Measurements from ENCODE around the gene ART4. TPM values are rescaled to one million over a fixed set of nuclear protein-coding genes. Genes with fewer than 3 reads are reported as not detected.

Gene ART4
- total RNA-seq, 1 experiment from 2014 or later = not detected

DNA sequence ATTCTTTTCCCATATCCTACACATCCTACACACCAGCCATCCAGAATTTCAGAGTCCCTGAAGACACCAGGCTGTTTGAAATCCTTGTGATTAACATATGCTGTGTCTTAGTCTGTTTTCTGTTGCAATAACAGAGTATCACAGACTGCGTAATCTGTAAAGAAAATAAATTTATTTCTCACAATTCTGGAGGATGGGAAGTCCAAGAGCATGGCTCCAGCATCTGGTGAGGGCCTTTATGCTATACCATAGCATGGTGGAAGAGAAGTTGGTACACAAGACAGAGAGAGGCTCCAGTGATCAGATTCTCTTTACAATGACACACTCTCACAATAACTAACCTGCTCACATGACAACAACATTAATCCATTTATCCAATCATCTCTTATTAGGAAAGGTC, 4.1 kb downstream of the ART4 start (continued):
- TF ChIP-seq STAT6 (CRISPR knock-in tag; conservative IDR thresholded peaks at IDR 0.05; ENCODE audit: low read depth) (no peak), IRF2 (CRISPR knock-in tag; IDR thresholded peaks at IDR 0.05; ENCODE audit: borderline replicate concordance, low read depth) (no peak), NR3C1 (CRISPR knock-in tag; conservative IDR thresholded peaks at IDR 0.05; ENCODE audit: low read depth) (no peak), ATF1 (CRISPR knock-in tag; IDR thresholded peaks at IDR 0.05) (no peak), ETV6 (CRISPR knock-in tag; IDR thresholded peaks at IDR 0.05) (no peak)

DNA sequence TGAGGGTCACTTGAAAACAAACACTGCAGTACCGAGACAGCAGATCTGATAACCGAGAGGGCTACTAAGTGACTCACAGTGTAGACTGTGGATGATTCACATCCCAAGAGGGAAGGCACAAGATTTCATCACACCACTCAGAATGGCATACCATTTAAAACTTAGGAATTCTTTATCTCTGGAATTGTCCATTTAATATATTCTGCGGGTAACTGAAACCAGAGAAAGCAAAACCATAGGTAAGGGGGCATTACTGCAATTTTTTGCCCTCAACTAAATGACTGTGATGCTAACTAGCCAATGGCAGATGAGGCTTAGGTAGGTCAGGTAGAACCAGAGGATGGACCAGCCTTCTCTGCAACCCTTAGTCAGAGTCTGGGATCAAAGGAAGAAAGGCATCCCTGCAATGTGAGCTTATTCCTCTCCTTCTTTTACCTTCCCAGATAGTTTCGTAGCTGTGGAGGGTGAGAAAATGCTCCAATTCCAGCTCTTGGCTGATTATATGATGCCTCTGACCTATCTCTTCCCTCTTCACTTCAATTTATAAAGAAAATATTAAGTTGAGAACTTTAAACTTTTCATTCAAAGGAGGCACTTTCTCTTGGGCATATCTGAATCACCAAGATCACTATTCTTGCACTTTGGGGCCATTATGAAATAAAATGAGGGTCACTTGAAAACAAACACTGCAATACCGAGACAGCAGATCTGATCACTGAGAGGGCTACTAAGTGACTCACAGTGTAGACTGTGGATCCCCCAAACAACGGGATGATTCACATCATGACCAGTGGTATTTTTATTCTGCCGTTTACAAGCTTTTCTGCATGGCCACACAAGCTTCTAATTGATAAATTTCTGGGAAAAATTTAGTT, 6.8 kb downstream of the ART4 start:
- Mint-ChIP-seq H3K4me1 (peaks cover 5% of the 10 kb centered on the region), H3K27ac (no peak overlapping the region), H3K4me3 (no peak overlapping the region), H3K9me3 (peaks cover 11% of the 10 kb centered on the region), H3K27me3 (ENCODE audit: low read depth) (no peaks in the 10 kb centered on the region), H3K36me3 (peaks cover 6% of the 10 kb centered on the region)
- TF ChIP-seq ZBTB43 (CRISPR knock-in tag; IDR thresholded peaks at IDR 0.05) (no peak), ESRRA (CRISPR knock-in tag; IDR thresholded peaks at IDR 0.05; ENCODE audit: borderline replicate concordance) (no peak), SOX15 (CRISPR knock-in tag; IDR thresholded peaks at IDR 0.05) (no peak), FOXK1 (CRISPR knock-in tag; IDR thresholded peaks at IDR 0.05) (no peak), FOXJ3 (CRISPR knock-in tag; IDR thresholded peaks at IDR 0.05; ENCODE audit: borderline replicate concordance) (no peak), RELA (CRISPR knock-in tag; IDR thresholded peaks at IDR 0.05; ENCODE audit: borderline replicate concordance) (no peak), NR2C2 (CRISPR knock-in tag; IDR thresholded peaks at IDR 0.05) (no peak)
- TF ChIP-seq, protein P1, sequence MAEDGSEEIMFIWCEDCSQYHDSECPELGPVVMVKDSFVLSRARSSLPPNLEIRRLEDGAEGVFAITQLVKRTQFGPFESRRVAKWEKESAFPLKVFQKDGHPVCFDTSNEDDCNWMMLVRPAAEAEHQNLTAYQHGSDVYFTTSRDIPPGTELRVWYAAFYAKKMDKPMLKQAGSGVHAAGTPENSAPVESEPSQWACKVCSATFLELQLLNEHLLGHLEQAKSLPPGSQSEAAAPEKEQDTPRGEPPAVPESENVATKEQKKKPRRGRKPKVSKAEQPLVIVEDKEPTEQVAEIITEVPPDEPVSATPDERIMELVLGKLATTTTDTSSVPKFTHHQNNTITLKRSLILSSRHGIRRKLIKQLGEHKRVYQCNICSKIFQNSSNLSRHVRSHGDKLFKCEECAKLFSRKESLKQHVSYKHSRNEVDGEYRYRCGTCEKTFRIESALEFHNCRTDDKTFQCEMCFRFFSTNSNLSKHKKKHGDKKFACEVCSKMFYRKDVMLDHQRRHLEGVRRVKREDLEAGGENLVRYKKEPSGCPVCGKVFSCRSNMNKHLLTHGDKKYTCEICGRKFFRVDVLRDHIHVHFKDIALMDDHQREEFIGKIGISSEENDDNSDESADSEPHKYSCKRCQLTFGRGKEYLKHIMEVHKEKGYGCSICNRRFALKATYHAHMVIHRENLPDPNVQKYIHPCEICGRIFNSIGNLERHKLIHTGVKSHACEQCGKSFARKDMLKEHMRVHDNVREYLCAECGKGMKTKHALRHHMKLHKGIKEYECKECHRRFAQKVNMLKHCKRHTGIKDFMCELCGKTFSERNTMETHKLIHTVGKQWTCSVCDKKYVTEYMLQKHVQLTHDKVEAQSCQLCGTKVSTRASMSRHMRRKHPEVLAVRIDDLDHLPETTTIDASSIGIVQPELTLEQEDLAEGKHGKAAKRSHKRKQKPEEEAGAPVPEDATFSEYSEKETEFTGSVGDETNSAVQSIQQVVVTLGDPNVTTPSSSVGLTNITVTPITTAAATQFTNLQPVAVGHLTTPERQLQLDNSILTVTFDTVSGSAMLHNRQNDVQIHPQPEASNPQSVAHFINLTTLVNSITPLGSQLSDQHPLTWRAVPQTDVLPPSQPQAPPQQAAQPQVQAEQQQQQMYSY (CRISPR knock-in tag; IDR thresholded peaks at IDR 0.05) = no peak
- TF ChIP-seq, protein P2, sequence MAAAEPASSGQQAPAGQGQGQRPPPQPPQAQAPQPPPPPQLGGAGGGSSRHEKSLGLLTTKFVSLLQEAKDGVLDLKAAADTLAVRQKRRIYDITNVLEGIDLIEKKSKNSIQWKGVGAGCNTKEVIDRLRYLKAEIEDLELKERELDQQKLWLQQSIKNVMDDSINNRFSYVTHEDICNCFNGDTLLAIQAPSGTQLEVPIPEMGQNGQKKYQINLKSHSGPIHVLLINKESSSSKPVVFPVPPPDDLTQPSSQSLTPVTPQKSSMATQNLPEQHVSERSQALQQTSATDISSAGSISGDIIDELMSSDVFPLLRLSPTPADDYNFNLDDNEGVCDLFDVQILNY (CRISPR knock-in tag; IDR thresholded peaks at IDR 0.05) = no peak
- DNase-seq (ENCODE audit: low spot score) (no peak), ATAC-seq (peak; percentile 30; the same call in 1 of the 2 replicates)
- ChIA-PET CTCF (interaction anchor here (0.6 to 0.7 kb wide), 2 partner anchors 33 to 66 kb away, joined by 3 read pairs; partner anchors contain the start of genes C12orf60 and WBP11), POLR2A (interaction anchor here (0.5 kb wide), 1 partner anchor 1049 kb away, joined by 3 read pairs; no protein-coding TSS in a partner anchor)
